Measurements from ENCODE around the gene MBOAT1.

DNA sequence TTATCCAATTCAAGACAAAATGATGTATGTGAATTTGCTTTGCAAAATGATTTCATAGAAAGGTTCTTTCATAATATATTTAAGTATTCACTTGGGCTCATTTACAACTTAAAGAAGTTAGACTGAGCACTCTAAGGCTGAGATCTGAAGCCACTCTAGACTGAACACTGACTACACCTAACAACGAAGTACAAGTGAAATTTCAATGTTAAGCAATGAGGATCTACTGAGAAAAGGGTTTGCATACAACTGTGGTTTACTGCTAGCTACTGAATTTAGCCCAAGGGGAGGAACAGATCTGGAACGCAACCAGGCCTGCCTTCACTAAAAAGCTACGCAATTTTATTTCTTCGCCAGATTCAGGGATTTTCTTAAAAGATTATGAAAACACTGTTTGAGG is 106.4 kb downstream of the MBOAT1 start:
- TF ChIP-seq, protein P1, sequence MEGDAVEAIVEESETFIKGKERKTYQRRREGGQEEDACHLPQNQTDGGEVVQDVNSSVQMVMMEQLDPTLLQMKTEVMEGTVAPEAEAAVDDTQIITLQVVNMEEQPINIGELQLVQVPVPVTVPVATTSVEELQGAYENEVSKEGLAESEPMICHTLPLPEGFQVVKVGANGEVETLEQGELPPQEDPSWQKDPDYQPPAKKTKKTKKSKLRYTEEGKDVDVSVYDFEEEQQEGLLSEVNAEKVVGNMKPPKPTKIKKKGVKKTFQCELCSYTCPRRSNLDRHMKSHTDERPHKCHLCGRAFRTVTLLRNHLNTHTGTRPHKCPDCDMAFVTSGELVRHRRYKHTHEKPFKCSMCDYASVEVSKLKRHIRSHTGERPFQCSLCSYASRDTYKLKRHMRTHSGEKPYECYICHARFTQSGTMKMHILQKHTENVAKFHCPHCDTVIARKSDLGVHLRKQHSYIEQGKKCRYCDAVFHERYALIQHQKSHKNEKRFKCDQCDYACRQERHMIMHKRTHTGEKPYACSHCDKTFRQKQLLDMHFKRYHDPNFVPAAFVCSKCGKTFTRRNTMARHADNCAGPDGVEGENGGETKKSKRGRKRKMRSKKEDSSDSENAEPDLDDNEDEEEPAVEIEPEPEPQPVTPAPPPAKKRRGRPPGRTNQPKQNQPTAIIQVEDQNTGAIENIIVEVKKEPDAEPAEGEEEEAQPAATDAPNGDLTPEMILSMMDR (IDR thresholded peaks at IDR 0.05) = no peak
- no peak for TF ChIP-seq ZFX (IDR thresholded peaks at IDR 0.05; ENCODE audit: borderline replicate concordance)

All from 22Rv1 (cell line).